Neural progenitor cell (in vitro differentiated cells): ENCODE results near the gene SLC43A2.

Source experiments
- EZH2phosphoT487 ChIP-seq: fragments of 200-600 bp; sonication (generic); IDR thresholded peaks from 2 replicates; pipeline ENCODE4 v1.6.1; 2017; ENCODE audit warnings: antibody characterized with exemption
- TF ChIP-seq, protein P1 (sequence below): fragments of 200-600 bp; sonication (generic); IDR thresholded peaks from 2 replicates; pipeline ENCODE4 v1.5.1; 2017; ENCODE audit warnings: antibody characterized with exemption, mild to moderate bottlenecking

GRCh38 chr17:1644493-1645206 lies 16.0 kb upstream of the SLC43A2 start:
- TF ChIP-seq, protein P1, sequence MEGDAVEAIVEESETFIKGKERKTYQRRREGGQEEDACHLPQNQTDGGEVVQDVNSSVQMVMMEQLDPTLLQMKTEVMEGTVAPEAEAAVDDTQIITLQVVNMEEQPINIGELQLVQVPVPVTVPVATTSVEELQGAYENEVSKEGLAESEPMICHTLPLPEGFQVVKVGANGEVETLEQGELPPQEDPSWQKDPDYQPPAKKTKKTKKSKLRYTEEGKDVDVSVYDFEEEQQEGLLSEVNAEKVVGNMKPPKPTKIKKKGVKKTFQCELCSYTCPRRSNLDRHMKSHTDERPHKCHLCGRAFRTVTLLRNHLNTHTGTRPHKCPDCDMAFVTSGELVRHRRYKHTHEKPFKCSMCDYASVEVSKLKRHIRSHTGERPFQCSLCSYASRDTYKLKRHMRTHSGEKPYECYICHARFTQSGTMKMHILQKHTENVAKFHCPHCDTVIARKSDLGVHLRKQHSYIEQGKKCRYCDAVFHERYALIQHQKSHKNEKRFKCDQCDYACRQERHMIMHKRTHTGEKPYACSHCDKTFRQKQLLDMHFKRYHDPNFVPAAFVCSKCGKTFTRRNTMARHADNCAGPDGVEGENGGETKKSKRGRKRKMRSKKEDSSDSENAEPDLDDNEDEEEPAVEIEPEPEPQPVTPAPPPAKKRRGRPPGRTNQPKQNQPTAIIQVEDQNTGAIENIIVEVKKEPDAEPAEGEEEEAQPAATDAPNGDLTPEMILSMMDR, result no peak
- TF ChIP-seq EZH2phosphoT487, result no peak
